Stimulated activated CD4-positive, alpha-beta T cell treated with anti-CD3 and anti-CD28 coated beads, Interleukin-2, amount 100 ng/mL, for 24 hours (primary cell): ENCODE data around the gene ADCYAP1R1.

ENCODE experiments used
- DNase-seq, 2 donors: peaks; one replicate each; pipeline ENCODE4 v3.0.0-alpha.2; 2020

The ADCYAP1R1 gene

GRCh38 chr7:31092606-31093005 lies 40.5 kb downstream of the ADCYAP1R1 start:
- DNase-seq, result no peak

- no peak for DNase-seq
Measured at GRCh38 chr7:31093282-31093681, 41.2 kb downstream of the ADCYAP1R1 start.

GRCh38 chr7:31094271-31094670 lies 42.2 kb downstream of the ADCYAP1R1 start:
- DNase-seq, result no peak

GRCh38 chr7:31095286-31096197 lies 43.4 kb downstream of the ADCYAP1R1 start:
- DNase-seq, result no peak

- DNase-seq, result no peak
Measured at GRCh38 chr7:31096198-31096876, 44.2 kb downstream of the ADCYAP1R1 start.

GRCh38 chr7:31096877-31097258 lies 44.8 kb downstream of the ADCYAP1R1 start:
- DNase-seq, result no peak

- no peak for DNase-seq
Measured at GRCh38 chr7:31098642-31099360, 46.7 kb downstream of the ADCYAP1R1 start.

- DNase-seq, result no peak
Measured at GRCh38 chr7:31099451-31100444, 47.6 kb downstream of the ADCYAP1R1 start.

- no peak for DNase-seq
Measured at GRCh38 chr7:31100445-31100844, 48.3 kb downstream of the ADCYAP1R1 start.

- no peak for DNase-seq
Measured at GRCh38 chr7:31100871-31101270, 48.8 kb downstream of the ADCYAP1R1 start.

- no peak for DNase-seq
Measured at GRCh38 chr7:31101544-31101943, 49.4 kb downstream of the ADCYAP1R1 start.

- DNase-seq, result no peak
Measured at GRCh38 chr7:31102151-31102972, 50.3 kb downstream of the ADCYAP1R1 start.

- DNase-seq, result no peak
Measured at GRCh38 chr7:31102973-31103850, 51.1 kb downstream of the ADCYAP1R1 start.

- DNase-seq, result no peak
Measured at GRCh38 chr7:31104361-31105255, 52.5 kb downstream of the ADCYAP1R1 start.

GRCh38 chr7:31105256-31105950 lies 53.3 kb downstream of the ADCYAP1R1 start:
- DNase-seq, result no peak

- DNase-seq, result peak in 1 of 2 donors; percentile 11
Measured at GRCh38 chr7:31106303-31107105, 54.4 kb downstream of the ADCYAP1R1 start.
